Stimulated activated CD4-positive, alpha-beta T cell treated with anti-CD3 and anti-CD28 coated beads, Interleukin-4, amount 100 ng/mL, for 24 hours (primary cell): Measurements from ENCODE around the gene BCAM.
"Not testable (repeated sequence)": the region's sequence is repeated elsewhere in the genome, so short reads cannot be mapped to it uniquely, and the experiment has no call there.

Experiments used
- DNase-seq: peaks from one replicate; pipeline ENCODE4 v3.0.0-alpha.2; 2020

The BCAM gene

GRCh38 chr19:44819246-44819832, 10.4 kb downstream of the BCAM start:
- DNase-seq: no peak

GRCh38 chr19:44820648-44821609, 12.0 kb downstream of the BCAM start:
- DNase-seq: no peak

- no peak for DNase-seq
Observed at GRCh38 chr19:44822177-44822576, 13.3 kb downstream of the BCAM start.

- no peak for DNase-seq
Observed at GRCh38 chr19:44822670-44823372, 13.9 kb downstream of the BCAM start.

- no peak for DNase-seq
Observed at GRCh38 chr19:44823373-44823698, 14.4 kb downstream of the BCAM start.

- no peak for DNase-seq
Observed at GRCh38 chr19:44824761-44825160, 15.9 kb downstream of the BCAM start.

- DNase-seq: not testable (repeated sequence)
Observed at GRCh38 chr19:44832875-44833274, 24.0 kb downstream of the BCAM start.

GRCh38 chr19:44834399-44834798, 25.5 kb downstream of the BCAM start:
- DNase-seq: not testable (repeated sequence)

GRCh38 chr19:44839276-44839675, 30.4 kb downstream of the BCAM start:
- DNase-seq: no peak

- no peak for DNase-seq
Observed at GRCh38 chr19:44840811-44841210, 31.9 kb downstream of the BCAM start.

GRCh38 chr19:44841231-44841630, 32.3 kb downstream of the BCAM start:
- no peak for DNase-seq

- DNase-seq: no peak
Observed at GRCh38 chr19:44845286-44845611, 36.3 kb downstream of the BCAM start.

- peak; percentile 90 for DNase-seq
Observed at GRCh38 chr19:44845612-44846454, 36.9 kb downstream of the BCAM start, which contains the start of gene NECTIN2. TSS of gene NECTIN2 (plus strand) at chr19:44846297. CDS start at chr19:44846526, 229 bp downstream.

- no peak for DNase-seq
Observed at GRCh38 chr19:44846455-44847143, 37.7 kb downstream of the BCAM start.

GRCh38 chr19:44847144-44848035, 38.5 kb downstream of the BCAM start:
- no peak for DNase-seq

GRCh38 chr19:44848036-44848811, 39.3 kb downstream of the BCAM start:
- no peak for DNase-seq

- DNase-seq: no peak
Observed at GRCh38 chr19:44848812-44849447, 40.0 kb downstream of the BCAM start.

GRCh38 chr19:44850641-44851109, 41.8 kb downstream of the BCAM start:
- DNase-seq: no peak

- DNase-seq: no peak
Observed at GRCh38 chr19:44851427-44851826, 42.5 kb downstream of the BCAM start.

GRCh38 chr19:44855606-44856005, 46.7 kb downstream of the BCAM start:
- DNase-seq: no peak
